Prostate gland (tissue), 2 donors: ENCODE results near the gene NR1D2.

Source experiments
- CTCF ChIP-seq, 4 experiments: fragments of 200-600 bp in 2 of 4; fragments of 450-650 bp in 2 of 4; sonication (generic) in 2 of 4; IDR thresholded peaks; 1 replicate in 3 of 4; 2 replicates in 1 of 4; pipeline ENCODE4 v1.5.1; 2016 to 2019; ENCODE audit warnings: antibody characterized with exemption in 4 of 4, mild to moderate bottlenecking in 2 of 4, moderate library complexity in 2 of 4
- POLR2A ChIP-seq: fragments of 450-650 bp; IDR thresholded peaks from one replicate; pipeline ENCODE4 v1.6.1; 2016; ENCODE audit warnings: antibody characterized with exemption, mild to moderate bottlenecking

GRCh38 chr3:24005669-24006068 lies 60.6 kb downstream of the NR1D2 start:
- TF ChIP-seq CTCF (IDR thresholded peaks at IDR 0.05) = no peak
- no peak for TF ChIP-seq POLR2A
